GM21367 (cell line): ENCODE measurements around the gene TRIM22.
"Not testable (repeated sequence)": the region's sequence is repeated elsewhere in the genome, so short reads cannot be mapped to it uniquely, and the experiment has no call there.

Source experiments
- ATAC-seq: cut with Tn5 transposase; IDR thresholded peaks from one replicate; pipeline ENCODE4 v1.9.1; 2021; ENCODE audit not compliant: unreplicated experiment

TRIM22 gene

GRCh38 chr11:5690736-5691135, 1.1 kb downstream of the TRIM22 start:
- no peak for ATAC-seq

GRCh38 chr11:5691238-5691963, 1.8 kb downstream of the TRIM22 start:
- ATAC-seq, result not testable (repeated sequence)

- ATAC-seq, result no peak
Measured at GRCh38 chr11:5691964-5692361, 2.4 kb downstream of the TRIM22 start.

GRCh38 chr11:5694642-5695041, 5.1 kb downstream of the TRIM22 start:
- no peak for ATAC-seq

- no peak for ATAC-seq
Measured at GRCh38 chr11:5695580-5695979, 6.0 kb downstream of the TRIM22 start.

- no peak for ATAC-seq
Measured at GRCh38 chr11:5696210-5696609, 6.6 kb downstream of the TRIM22 start.

- ATAC-seq, result no peak
Measured at GRCh38 chr11:5698281-5698680, 8.7 kb downstream of the TRIM22 start.

GRCh38 chr11:5700421-5701054, 10.9 kb downstream of the TRIM22 start:
- no peak for ATAC-seq

GRCh38 chr11:5701055-5701577, 11.5 kb downstream of the TRIM22 start:
- ATAC-seq, result no peak

- peak; percentile 56 for ATAC-seq
Measured at GRCh38 chr11:5703741-5704536, 14.3 kb downstream of the TRIM22 start.

GRCh38 chr11:5705688-5706087, 16.1 kb downstream of the TRIM22 start:
- no peak for ATAC-seq

- peak; percentile 63 for ATAC-seq
Measured at GRCh38 chr11:5712507-5712906, 22.9 kb downstream of the TRIM22 start.

- no peak for ATAC-seq
Measured at GRCh38 chr11:5713695-5714094, 24.1 kb downstream of the TRIM22 start.

GRCh38 chr11:5716518-5716917, 26.9 kb downstream of the TRIM22 start:
- ATAC-seq, result not testable (repeated sequence)

GRCh38 chr11:5719703-5720495, 30.3 kb downstream of the TRIM22 start:
- ATAC-seq, result no peak

- ATAC-seq, result no peak
Measured at GRCh38 chr11:5722622-5723021, 33.0 kb downstream of the TRIM22 start.

- no peak for ATAC-seq
Measured at GRCh38 chr11:5726351-5726750, 36.8 kb downstream of the TRIM22 start.

GRCh38 chr11:5727691-5728090, 38.1 kb downstream of the TRIM22 start:
- ATAC-seq, result no peak

GRCh38 chr11:5736396-5736795, 46.8 kb downstream of the TRIM22 start, which contains the start of gene OR56B1:
TSS of gene OR56B1 (plus strand) at chr11:5736448. CDS start at chr11:5736517, 69 bp downstream.
- no peak for ATAC-seq

- ATAC-seq, result no peak
Measured at GRCh38 chr11:5737091-5737490, 47.5 kb downstream of the TRIM22 start.
